Measurements from ENCODE around the gene PML. TPM values are rescaled to one million over a fixed set of nuclear protein-coding genes. Genes with fewer than 3 reads are reported as not detected.

PML gene
- total RNA-seq, 1 experiment from 2014 or later = 24.6 TPM

DNA sequence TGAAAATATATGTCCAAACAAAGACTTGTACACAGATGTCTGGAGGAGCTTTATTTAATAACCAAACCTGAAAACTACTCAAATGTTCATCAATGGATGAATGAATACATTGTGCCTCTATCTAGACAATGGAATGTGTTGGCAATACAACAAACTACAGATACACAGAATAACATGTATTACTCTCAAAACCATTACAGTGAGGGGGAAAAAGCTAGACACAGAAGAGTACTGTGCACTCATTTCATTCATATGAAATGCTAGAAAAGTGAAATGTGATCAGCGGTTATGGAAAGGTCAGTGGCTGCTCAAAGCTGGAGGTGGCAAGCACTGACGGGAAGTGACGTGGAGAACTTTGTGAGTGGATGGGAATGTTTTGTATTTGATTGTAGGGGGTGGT is 15.6 kb upstream of the PML start:
- Histone ChIP-seq H3K9ac (ENCODE audit: extremely low read depth, insufficient read length, low read length) (no peak overlapping the region), H2AFZ (ENCODE audit: low read length) (no peak overlapping the region), H2BK15ac (ENCODE audit: low read depth, low read length) (no peak overlapping the region), H4K20me1 (ENCODE audit: control insufficient read depth, insufficient read depth, insufficient read length) (no peaks in the 10 kb centered on the region), H3K27ac (ENCODE audit: insufficient read length, low read depth, low read length) (no peak overlapping the region), H3K79me1 (ENCODE audit: insufficient read depth, low read depth, low read length, poor library complexity, severe bottlenecking) (no peaks in the 10 kb centered on the region), H3K4me1 (ENCODE audit: insufficient read depth, low read length) (no peaks in the 10 kb centered on the region), H3K9me3 (ENCODE audit: control insufficient read depth, low read depth, low read length) (no peaks in the 10 kb centered on the region), H4K5ac (ENCODE audit: insufficient read length, low read depth, low read length) (no peak overlapping the region), H2BK20ac (ENCODE audit: low read depth, low read length, poor library complexity, severe bottlenecking) (no peak overlapping the region), H3K23ac (ENCODE audit: insufficient read length, low read depth, low read length) (no peak overlapping the region), H3K14ac (ENCODE audit: insufficient read depth, low read length) (no peak overlapping the region), H3K18ac (ENCODE audit: insufficient read length, low read depth, low read length) (no peak overlapping the region), H3K56ac (ENCODE audit: insufficient read length, low read depth, low read length) (no peak overlapping the region), H3K4ac (ENCODE audit: low read depth, low read length) (no peak overlapping the region), H4K91ac (ENCODE audit: insufficient read length, low read depth, low read length) (no peak overlapping the region), H2BK120ac (ENCODE audit: low read depth, low read length, poor library complexity, severe bottlenecking) (no peak overlapping the region), H3K4me2 (ENCODE audit: insufficient read depth, insufficient read length, low read length) (no peak overlapping the region), H3K23me2 (ENCODE audit: insufficient read length, low read depth, low read length, poor library complexity, severe bottlenecking) (no peaks in the 10 kb centered on the region), H4K8ac (replicated peaks; ENCODE audit: insufficient read length, low read depth, low read length) (no peak overlapping the region), H2BK5ac (ENCODE audit: insufficient read length, low read length) (no peak overlapping the region), H3T11ph (ENCODE audit: low read length) (no peak overlapping the region), H3K79me2 (ENCODE audit: insufficient read depth, low read length) (no peaks in the 10 kb centered on the region), H2AK5ac (ENCODE audit: insufficient read length, low read length) (no peak overlapping the region), H2BK12ac (ENCODE audit: insufficient read length, low read depth, low read length) (no peak overlapping the region), H3K27me3 (ENCODE audit: insufficient read depth, low read length) (no peaks in the 10 kb centered on the region)
- no CpG with 5 or more reads among the region's 3 CpGs for WGBS (ENCODE audit: extremely low coverage, insufficient read length, low lambda C conversion rate)
- no peak overlapping the region for H3K4me3 Mint-ChIP-seq
- peaks cover 37% of the 10 kb centered on the region for H3K27me3 Mint-ChIP-seq (ENCODE audit: low read depth)
- DNase-seq = no peak
- H3K36me3 Mint-ChIP-seq (ENCODE audit: insufficient read depth in 1 of 3, low read depth in 3 of 3) = no peaks in the 10 kb centered on the region; a peak in 1 of 7 replicates
- TF ChIP-seq, protein P1, sequence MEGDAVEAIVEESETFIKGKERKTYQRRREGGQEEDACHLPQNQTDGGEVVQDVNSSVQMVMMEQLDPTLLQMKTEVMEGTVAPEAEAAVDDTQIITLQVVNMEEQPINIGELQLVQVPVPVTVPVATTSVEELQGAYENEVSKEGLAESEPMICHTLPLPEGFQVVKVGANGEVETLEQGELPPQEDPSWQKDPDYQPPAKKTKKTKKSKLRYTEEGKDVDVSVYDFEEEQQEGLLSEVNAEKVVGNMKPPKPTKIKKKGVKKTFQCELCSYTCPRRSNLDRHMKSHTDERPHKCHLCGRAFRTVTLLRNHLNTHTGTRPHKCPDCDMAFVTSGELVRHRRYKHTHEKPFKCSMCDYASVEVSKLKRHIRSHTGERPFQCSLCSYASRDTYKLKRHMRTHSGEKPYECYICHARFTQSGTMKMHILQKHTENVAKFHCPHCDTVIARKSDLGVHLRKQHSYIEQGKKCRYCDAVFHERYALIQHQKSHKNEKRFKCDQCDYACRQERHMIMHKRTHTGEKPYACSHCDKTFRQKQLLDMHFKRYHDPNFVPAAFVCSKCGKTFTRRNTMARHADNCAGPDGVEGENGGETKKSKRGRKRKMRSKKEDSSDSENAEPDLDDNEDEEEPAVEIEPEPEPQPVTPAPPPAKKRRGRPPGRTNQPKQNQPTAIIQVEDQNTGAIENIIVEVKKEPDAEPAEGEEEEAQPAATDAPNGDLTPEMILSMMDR (conservative IDR thresholded peaks at IDR 0.05) = no peak
- peaks cover 0 to 3% of the 10 kb centered on the region in 2 experiments; a peak in 1 of 4 replicates for H3K4me1 Mint-ChIP-seq
- H3K27ac Mint-ChIP-seq = no peak overlapping the region
- H3K9me3 Mint-ChIP-seq = peaks cover 0 to 6% of the 10 kb centered on the region in 2 experiments; a peak in 1 of 5 replicates

Data from H9 (cell line).